Activated CD8-positive, alpha-beta memory T cell treated with anti-CD3 and anti-CD28 coated beads, Interleukin-2, amount 50 U/mL, for 48 hours (primary cell): ENCODE data around the gene HADHA.
"Not testable (repeated sequence)": the region's sequence is repeated elsewhere in the genome, so short reads cannot be mapped to it uniquely, and the experiment has no call there.

Experiments
- DNase-seq: peaks from one replicate; pipeline ENCODE4 v3.0.0-alpha.2; 2020

Gene HADHA

GRCh38 chr2:26244309-26245230 lies at the start of gene HADHA, which contains the start of gene HADHB:
HADHA (minus strand) TSS chr2:26244632; CDS start chr2:26244596, 36 bp downstream.
HADHB (plus strand) TSS chr2:26244939; CDS start chr2:26254255, 9,316 bp downstream.
- DNase-seq = peak; percentile 91

DNA sequence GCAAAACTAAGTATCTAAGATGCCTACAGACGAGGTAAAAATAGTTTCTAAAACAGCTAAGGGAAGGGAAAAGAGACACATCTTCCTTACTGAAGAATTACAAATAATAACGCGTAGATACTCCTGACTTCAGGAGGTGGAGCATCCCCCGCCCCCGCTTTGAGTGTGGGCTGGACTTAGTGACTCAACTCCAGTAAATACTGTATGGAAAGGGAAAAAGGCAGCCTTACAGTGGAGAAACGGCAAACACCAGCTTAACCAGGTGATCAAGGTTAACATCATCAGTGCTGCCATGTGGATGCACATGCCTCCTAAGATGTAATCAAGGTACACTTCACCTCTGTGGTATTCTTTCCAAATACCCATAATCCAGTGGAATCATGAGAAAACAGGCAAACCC lies 48.2 kb upstream of the HADHA start:
- no peak for DNase-seq

- no peak for DNase-seq
These were observed 45.6 kb upstream of the HADHA start for GRCh38 chr2:26290001-26290400.

- no peak for DNase-seq
These were observed 41.5 kb upstream of the HADHA start for GRCh38 chr2:26285931-26286330.

DNA sequence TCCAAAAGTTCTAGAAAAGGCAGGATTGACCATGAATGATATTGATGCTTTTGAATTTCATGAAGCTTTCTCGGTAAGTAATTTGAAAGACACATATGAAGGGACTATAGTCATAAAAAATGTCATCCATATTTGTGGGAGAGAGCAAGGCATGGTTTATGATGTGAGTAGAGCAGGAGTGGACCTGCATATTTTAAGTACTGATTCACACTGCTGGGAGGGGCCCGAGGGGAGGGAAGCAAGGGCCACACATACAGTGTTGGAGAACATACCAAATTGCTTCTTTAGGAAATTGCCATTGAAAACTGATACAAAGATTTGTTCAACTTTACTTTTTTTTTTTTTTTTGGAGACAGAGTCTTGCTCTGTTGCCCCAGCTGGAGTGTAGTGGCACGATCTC lies 39.7 kb upstream of the HADHA start:
- DNase-seq = no peak

DNA sequence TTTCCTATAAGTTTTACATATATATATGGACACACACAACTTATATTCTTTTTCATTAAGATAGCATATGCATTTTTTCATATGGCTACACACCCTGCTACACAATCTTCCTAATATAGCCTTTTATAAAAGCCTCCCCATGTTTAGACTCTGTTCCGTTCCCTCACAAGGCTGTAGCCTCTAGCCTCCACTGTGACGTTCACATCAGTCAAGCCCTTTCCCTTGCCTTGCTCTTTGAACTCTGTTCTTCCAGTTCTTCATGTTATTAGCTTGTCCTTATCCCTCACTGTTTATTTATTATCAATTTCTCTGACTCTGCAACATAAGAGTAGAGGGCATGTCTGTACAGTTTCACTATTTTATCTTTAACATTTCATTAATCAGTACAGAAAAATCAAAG lies 39.2 kb upstream of the HADHA start:
- no peak for DNase-seq

DNA sequence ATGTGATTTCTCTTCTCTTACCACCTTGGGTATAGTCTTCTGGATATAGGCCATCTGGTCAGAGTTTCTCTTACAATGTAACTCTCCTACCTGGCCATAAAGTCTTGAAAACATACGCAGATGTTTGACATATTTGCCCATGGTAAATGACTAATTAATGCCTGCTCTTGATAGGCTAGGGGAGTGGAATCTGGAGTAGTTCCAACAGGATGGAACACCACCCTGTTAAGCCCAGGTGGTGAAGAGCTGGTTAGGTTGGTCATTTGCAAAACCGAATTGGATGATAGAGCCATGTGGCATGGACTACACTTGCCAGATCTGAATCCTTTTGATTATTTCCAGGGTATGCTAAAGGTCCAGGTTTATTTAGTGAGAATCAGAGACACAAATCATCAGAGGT lies 36.8 kb upstream of the HADHA start:
- DNase-seq = no peak

GRCh38 chr2:26279886-26280285 lies 35.5 kb upstream of the HADHA start:
- no peak for DNase-seq

DNA sequence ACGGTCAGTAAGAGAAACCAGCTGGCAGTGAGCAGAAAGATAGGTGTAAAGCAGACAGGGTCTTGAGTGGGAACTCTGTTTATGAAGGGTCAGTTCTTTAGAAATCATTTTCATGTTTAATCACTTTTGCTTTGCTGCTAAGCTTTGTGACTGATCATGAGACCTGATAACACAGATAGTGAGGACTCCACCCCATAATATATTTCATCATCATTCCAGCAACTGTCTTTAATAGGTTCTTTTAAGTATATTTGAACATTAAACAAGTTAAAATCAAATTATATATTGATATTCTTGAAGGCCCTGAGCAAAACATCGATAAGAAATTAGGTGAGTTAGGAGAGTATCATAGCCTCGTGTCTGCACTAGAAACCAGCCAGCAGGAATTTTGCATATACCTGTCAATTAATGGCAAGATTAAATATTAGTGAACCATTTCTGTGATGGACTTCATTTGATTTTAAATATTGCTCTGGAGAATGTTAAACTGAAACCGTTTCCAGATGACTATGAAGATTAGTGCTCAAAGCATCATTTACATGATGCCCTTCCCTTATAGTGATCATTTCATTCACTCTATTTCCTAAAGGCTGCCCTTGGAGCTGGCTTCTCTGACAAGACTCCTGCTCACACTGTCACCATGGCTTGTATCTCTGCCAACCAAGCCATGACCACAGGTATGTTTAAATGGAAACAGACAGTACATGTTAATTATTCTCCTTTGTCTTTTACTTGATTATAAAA lies 32.2 kb upstream of the HADHA start:
- DNase-seq = no peak

- DNase-seq = no peak
These were observed 29.7 kb upstream of the HADHA start for GRCh38 chr2:26274058-26274613.

GRCh38 chr2:26273501-26273900 lies 29.1 kb upstream of the HADHA start:
- DNase-seq = no peak

- DNase-seq = no peak
These were observed 25.9 kb upstream of the HADHA start for GRCh38 chr2:26270373-26270772.

GRCh38 chr2:26269571-26270158 lies 25.2 kb upstream of the HADHA start:
- DNase-seq = no peak

DNA sequence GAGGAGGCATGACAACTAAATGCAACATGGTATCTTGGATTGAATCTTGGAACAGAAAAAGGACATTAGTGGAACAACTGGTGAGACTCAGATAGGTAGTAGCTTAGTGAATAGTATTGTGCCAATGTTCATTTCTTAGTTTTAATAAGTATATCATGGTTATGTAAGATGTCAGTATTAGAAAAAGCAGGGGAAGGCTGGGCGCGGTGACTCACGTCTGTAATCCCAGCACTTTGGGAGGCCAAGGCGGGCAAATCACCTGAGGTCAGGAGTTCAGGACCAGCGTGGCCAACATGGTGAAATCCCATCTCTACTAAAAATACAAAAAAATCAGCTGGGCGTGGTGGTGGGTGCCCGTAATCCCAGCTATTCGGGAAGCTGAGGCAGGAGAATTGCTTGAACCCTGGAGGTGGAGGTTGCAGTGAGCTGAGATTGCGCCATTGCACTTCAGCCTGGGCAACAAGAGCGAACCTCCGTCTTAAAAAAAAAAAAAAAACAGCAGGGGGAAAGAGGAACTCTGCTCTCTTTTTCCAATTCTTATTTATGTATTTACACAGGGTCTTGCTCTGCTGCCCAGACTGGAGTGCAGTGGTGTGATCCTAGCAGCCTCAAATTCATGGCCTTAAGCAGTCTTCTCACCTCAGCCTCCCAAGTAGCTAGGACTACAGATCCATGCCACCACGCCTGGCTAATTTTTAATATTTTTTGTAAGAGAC lies 24.4 kb upstream of the HADHA start:
- DNase-seq = not testable (repeated sequence)

- no peak for DNase-seq
These were observed 23.8 kb upstream of the HADHA start for GRCh38 chr2:26268213-26268612.

- DNase-seq = not testable (repeated sequence)
These were observed 14.4 kb upstream of the HADHA start for GRCh38 chr2:26258836-26259235.

- DNase-seq = no peak
These were observed 11.4 kb upstream of the HADHA start for GRCh38 chr2:26255759-26256384.

GRCh38 chr2:26251893-26252292 lies 7.5 kb upstream of the HADHA start:
- no peak for DNase-seq

DNA sequence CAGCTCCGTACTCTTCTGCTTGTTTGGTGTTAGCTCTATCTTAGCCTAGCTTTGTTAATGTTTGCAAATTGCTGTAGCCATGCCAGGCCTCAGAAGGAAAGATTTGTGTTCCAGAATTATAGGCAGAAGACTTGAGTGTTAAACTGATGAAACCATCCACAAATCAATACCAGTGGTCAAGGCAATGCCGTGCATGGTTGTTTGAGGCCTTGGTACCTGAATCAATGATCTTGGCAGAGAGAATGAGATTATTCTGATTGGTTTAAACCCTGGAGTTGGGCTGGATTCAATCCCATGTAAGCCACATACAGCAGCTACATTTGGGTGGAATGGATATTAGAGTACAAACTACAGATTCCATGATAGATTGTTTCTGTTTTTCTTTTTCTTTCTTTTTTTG lies 5.2 kb upstream of the HADHA start:
- no peak for DNase-seq

DNA sequence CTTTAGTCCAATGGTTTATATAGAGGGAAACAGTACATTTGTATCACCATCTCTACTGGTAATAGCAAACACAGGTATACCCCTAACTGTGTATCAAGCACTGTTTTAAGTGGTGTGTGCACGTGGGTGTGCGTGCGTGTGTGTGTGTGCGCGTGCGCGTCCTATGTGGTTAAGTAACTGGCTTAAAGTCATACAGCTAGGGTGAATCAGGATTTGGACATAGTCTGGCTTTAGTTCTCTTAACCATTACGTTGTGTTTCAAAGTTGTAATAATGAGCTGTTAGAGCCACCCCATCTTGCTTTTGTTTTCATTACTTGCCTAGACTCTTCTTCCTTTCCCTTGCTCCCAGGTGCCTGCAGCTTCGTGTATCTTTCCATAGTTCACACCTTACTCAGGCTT lies 2.4 kb upstream of the HADHA start:
- DNase-seq = no peak

DNA sequence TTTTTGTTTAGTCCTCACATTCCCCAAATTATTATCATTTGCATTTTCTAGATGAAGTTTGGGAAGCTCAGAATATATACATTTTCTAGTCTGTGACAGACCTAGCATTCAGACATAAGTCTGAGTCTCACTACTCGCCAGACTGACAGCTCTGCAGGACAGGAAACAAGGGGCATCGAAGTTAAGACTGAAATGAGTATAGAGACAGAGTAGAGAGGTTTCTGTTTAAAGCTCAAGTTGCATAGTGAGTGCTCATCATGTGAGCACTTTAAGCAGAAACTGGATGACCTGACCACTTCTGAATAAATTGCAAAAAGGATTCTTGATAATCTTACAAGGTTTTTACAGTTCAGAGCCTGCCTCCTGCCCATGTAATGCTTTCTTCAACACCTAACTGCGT lies 1.4 kb upstream of the HADHA start:
- DNase-seq = no peak

GRCh38 chr2:26245231-26245732 lies 850 bp upstream of the HADHA start:
- DNase-seq = peak; percentile 77
